HG03457 (cell line): ENCODE results near the gene ROR1.

Experiments
- ATAC-seq: cut with Tn5 transposase; IDR thresholded peaks from one replicate; pipeline ENCODE4 v1.9.1; 2021; ENCODE audit warnings: moderate number of reproducible peaks; ENCODE audit not compliant: unreplicated experiment

Gene ROR1

DNA sequence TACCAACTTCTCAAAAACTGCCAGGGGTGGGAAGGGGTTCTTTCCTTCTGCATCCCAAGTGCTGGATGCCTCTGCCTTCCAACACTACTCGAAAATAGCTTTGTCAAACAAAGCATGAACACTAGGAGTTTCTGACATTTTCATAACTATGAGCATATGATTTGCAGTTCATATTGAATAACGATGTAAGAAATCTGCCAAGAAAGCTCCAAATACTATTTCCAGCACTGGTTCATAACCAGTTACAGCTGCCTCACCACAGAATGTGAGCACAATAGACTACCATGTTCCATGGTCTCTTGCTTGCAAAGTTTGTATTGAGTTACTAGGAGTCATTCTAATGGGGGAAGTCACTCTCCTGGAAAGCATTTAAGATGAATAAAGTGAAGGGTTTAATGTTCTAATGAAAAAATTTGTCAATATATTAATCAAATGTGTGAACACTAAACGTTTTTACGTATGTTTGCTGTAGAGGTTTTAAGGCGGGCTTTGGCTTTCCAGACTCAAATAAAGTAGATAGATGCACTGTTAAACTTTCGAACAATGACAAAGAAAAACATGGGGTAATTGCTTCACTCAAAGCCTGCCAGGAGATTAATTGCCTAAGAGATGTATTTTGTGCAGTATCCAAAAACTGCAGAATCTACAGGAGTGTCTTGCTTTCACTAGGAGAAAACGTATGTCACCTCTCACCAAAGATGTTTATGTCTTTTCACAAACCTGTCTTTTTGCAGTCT lies 351.1 kb downstream of the ROR1 start:
- no peak for ATAC-seq

DNA sequence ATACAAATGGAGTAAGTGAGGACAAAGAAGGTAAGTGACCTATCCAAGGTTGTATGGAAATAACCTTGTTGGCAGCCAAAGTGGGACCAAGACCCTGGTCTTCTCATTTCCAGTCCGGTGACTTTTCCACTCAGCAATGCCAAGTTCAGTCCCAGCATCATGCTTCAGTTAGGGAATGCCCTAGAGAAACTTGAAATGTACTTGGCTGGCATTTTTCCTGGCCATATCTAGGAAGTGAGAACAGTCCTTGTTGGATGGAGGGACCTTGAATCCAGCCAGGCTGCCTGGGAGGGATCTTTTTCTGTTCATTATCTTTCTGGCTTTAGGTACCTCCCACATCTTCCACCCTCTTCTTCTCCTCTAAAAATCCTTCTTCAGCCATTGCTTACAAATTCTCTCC lies 352.8 kb downstream of the ROR1 start:
- ATAC-seq, result no peak

DNA sequence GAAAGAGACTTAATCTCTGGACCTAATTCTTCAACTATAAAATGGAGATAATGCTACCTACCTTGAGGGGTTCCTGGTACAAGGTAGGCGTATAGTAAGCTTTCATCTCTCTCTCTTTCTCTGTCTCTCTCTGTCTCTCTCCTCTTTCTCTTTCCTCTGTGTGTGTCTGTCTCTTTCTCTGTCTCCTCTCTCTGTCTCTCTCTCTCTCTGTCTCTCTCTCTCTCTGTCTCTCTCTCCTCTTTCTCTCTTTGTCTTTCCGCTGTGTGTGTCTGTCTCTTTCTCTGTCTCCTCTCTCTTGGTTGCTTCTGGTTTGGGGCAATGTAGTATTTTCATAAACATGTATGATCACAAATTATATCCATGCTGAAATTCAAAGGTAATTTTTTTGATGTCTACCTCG lies 353.5 kb downstream of the ROR1 start:
- ATAC-seq, result no peak

DNA sequence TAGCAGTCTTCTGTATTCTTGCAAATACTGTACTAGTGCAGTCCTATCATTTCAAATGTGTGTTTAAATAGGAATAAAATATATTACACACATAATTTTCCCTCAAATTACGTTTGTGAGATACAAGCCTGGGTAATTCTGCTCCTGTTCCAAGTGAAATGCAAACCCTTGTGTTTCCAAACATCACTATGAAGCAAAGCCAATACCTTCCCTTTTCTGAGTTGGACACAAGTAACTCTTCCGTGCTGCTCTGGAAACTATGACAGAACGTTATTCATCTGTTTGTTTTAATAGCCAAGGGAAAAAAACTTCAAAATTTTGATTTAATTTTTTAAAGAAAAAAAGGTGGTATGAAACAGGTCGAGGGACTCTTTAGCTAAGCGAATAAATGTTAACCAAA lies 355.9 kb downstream of the ROR1 start:
- no peak for ATAC-seq

DNA sequence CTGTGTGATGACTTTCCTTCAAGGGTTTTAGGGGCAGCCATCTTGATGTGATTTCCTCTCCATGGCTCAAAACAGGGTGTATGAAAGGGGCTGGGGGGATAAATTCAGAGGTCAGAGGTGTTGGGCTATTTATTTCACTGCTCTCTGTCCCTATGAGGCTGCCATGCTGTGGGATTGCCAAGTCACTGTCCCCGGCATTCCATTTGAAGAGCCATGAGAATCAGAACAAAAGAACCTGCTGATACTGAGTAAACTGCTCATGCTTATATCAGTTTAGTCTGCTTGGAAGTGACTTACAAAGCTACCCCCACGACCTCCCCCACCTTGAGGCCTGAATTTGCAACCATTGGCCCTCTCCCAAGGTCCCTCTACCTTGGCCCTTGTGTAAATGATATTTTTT lies 357.3 kb downstream of the ROR1 start:
- ATAC-seq, result no peak

DNA sequence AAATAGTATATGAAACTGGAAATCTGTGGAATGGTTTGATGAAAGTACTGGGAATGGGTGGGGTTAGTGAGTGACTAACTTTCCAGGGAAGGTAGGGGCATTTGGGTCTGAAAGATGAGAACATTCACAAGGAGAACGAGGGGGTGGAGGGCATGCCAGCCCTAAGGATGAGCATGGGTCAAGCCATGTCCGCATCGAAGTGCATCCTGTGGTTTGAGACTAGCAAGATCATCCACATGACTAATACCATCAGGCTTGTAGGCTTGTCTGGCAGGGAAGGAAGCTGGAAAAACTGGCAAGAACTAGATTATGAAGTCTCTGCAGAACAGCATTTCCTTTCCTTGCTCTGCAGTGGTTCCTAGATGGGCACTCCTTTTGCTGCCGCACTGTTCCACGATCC lies 359.2 kb downstream of the ROR1 start:
- ATAC-seq, result no peak

DNA sequence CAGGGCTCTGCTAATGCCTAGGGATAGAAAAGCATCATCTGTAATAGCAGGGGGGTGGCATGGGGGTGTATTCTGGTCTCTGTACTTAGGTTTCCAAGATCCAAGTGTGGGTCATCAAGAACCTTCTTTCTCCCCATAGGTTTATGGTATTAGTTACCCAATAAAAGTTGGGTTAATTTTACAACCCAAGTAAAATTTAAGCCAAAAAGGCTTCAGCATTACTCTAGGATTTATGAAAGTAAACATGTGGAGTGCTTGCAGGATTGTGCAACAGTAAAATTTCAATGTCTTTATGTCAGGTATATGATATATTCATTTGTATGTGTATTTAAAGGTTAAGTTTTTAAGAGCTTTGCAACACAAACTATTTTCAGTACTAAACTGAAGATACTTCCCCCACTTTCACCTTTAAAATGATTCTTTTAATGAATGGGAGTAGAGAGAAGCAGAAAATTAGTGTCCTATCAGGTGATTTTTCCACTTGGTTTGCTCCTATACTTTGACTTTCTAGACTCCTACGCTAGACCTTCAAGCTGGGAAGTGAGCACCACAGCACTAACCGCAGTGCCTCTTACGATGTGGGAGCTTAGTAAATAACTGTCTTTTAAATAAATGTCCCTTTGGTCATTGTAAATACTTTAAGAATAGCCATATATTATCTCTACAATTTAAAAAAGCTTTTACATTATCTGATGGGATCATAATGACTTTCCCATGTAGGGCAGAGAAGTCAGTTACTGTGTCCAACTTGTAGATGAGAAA lies 361.8 kb downstream of the ROR1 start:
- no peak for ATAC-seq

DNA sequence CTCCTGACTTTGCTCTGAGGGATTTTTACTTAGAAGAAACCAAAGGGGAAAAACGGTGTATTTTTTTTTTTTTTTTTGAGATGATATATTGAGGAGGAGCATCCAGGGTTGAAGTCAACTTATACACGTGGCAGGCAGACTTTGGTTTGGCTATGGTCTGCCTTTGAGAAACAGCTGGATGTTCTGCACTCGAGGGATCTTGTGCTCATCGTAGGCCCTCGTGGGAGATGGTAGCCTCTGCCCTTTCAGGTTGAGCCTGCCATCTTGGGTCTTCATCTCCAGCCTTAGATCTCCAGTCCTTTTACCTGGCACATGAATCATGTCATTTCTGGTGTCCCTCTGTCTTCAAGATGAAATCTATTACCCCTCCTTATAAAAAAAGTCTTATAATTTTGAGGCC lies 362.5 kb downstream of the ROR1 start:
- ATAC-seq, result no peak

DNA sequence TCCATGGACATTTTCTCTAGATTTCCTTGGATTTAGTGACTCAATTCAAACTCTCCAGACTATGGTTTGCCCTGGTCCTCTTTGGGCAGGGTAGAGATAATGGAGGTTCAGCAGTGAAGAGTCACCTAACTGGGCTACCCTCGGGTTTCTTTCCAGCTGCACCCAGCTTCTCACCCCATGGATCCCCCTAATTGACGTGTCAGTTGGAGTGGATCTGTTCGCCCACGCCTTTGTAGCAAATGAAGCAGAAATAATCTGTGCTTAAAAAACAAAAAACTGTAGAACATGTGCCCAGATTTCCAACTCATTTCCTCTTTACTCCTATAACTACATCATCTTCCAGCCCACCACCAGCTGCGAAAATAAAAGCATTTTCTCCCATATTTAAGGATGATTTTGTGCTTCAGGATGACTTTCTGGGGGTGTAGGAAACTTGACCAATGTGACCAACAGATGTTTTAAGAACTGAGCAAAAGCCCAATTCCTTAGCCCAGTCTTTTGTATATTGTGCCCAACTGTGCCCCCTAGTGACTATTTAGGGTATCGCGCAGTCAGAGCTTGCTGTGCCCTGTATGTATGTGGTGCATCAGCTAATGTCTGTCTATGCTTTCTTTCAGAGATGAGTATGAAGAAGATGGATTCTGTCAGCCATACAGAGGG lies 363.1 kb downstream of the ROR1 start:
- ATAC-seq, result peak; percentile 53

DNA sequence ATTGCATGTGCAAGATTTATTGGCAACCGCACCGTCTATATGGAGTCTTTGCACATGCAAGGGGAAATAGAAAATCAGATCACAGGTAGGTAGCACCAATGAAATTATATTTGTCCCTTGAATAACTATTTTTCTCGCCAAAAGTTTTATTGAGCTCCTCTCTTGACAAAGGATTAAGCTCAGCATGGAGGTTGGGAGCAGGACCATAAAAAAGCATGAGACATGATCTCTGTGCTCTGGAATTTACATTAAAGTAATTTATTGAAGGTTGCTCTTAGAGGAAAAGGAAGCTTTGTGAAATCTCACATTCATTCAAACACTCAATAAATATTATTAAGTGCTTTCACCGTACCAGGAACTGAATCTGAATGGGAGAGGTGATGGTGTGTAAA lies 363.6 kb downstream of the ROR1 start:
- ATAC-seq, result no peak

DNA sequence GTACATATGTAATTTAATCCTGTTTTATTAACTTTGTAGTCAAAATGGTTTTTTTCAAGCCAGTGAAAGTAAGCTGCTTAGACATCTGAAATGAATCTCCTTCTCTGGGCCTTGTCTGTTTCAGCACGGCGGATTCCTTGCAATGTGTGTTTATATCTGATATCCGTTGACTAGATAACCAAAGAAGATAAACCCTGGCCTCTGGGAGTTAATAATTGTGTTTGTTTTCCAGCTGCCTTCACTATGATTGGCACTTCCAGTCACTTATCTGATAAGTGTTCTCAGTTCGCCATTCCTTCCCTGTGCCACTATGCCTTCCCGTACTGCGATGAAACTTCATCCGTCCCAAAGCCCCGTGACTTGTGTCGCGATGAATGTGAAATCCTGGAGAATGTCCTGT lies 366.1 kb downstream of the ROR1 start:
- ATAC-seq, result no peak

DNA sequence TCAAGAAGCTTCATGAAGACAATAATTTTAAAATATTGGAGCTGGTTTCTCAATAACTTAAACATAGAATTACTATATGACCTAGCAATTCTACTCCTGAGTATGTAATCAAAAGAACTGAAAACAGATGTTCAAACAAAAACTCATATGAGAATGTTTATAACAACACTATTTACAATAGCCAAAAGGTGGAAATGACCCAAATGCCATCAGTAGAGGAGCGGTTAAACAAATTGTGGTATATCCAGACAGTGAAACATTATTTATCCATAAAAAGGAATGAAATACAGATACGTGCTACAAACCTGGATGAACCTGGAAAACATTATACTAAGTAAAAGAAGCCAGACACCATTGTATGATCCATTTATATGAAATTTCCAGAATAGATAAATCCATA lies 366.8 kb downstream of the ROR1 start:
- no peak for ATAC-seq

DNA sequence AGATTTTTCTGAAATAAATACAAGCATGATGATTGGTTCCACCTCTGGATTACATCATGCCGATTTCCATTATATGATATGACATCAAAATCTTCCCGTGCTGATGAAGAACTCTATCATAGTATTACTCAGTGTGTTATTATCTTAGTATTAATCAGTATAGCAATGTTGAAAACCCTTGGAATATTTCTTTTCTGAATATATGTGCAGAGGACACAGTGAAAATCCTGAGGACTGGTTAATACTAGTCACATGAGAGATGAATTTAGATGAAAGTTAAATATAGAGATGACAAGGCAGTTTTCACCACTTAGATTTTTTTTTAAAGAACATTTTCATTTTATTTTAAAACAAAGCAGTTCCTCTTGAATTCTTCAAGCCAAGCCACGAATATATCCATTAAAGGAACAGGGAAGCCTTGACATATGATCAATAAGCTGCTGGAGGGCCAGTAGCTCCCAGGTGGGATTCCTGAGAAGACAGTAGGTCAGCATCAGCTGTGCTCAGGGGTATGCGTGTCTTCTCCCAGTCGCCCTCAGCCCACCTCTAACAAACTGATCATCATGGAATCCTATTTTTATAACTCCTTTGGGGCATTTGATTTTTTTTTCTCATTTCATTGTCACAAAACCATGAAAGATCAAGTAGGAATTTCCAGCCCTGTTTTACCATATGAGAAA lies 373.4 kb downstream of the ROR1 start:
- ATAC-seq, result no peak

DNA sequence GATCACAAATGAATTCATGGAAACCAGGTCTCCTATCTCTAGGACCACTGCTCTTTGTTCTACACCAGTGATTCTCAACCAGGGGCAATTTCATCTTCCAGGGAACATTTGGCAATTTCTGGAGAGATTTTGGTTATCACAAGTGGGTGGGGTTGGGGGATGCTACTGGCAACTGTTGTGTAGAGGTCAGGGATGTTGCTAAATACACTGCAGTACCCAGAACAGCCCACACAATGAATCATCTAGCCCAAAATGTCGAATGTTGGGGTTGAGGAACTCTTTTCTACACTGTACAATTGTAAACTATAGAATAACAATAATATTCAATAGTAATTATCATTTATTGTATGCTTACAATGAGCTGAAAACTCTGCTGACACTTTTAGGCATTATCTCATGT lies 373.9 kb downstream of the ROR1 start:
- no peak for ATAC-seq

DNA sequence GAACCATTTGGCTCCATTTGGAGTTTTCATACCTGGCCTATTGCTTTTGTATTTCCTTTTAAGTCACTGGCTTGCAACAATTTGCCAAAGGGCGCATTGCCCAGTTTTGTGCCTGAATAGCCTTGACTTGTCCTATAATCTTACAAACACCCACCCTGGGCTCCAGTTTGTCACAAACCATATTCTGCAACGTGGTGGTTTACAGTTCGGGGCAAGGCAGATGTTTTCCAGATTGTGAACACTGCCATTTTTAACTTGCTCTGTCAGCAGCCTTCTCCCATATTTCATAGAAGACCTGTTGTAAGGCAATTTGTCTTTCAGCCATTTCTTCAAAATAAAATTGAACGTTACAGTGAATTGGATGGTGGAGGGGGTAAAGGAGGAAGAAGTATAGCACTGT lies 376.4 kb downstream of the ROR1 start:
- no peak for ATAC-seq

DNA sequence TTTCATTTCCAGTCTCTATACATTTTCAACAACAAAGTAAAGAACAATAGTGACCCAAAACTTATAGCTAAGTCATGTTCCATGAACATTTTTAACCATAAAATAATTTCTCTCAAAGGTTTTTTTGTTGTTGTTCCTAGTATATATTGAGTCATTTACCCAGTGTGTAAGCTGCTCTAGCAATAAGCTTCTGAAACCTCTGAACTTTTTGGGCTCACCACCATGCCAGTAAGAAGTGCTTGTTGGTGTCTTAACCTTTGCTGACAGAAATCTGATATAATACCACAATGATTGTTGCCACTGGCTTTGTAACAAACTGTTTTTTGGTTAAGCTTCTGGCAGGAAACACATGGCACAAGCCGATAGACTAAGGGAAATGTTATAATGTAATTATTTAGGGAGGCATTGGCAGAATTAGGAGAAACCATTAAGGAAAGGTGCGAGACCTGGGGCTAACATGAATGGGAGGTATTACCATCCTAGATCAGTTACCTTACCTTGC lies 377.0 kb downstream of the ROR1 start:
- ATAC-seq, result no peak

DNA sequence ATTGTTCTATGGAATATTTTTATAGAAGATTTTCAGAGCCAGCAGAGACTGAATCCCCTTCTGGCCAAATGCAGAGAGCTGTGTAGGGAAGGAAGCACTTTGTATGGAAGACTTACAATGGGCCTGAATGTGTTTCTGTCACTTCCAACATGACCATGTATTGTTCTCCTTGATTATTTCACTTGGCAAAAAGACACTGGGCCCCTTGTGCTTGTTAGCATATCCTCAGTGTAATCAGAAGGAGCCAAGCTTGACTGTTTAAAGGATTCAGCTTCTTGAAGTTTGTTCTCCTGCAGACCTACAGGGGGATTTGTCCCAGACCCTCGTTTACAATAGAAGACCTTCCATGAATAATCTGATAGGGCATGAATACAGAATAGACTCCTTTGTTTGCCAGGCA lies 381.5 kb downstream of the ROR1 start:
- no peak for ATAC-seq

DNA sequence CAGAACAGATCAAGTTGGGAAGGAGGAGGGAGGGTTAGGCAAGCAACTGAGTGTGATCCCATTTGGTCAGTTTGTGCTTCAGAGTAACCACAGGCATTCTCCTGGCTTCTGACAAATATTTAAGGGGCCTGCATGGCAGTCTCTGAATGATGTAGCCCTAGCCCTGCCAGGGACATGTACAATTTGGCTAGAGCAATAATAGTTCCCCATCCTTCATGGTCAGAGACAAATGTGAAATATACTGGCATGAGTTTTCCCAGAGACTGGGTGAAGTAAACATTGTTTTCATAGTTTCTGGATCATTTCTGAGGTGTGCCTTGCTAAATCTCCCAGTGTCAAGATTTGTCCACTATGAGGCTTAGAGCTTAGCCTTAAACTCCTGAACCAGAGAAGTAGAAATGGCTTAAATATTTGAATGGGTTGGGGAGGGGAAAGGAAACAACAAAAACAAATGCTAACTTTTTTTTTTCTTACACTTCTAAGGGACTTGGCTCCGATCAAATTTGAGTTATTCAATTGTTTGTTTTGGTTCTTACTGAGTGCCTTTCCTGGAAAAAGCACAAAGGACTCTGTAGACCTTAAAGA lies 387.6 kb downstream of the ROR1 start:
- ATAC-seq, result no peak

DNA sequence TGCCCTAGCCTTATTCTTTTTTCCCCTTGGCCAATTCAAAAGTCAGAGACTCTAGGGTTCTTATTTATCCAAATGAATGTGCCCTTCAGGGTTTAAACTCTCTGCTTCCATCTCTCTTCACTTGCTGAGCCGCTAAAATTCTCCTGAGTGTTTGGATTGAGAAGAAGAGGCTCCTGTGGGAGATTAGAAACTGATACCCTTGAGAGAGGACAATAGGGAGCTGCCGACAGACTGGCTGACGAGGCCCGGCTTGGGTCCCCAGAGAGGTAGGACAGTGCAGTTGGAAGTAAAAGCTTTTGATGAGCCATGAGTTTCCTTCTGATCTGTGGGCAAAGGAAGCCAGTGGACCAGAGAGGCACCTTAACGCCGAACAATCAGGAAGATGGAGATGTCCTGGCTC lies 388.3 kb downstream of the ROR1 start:
- no peak for ATAC-seq

DNA sequence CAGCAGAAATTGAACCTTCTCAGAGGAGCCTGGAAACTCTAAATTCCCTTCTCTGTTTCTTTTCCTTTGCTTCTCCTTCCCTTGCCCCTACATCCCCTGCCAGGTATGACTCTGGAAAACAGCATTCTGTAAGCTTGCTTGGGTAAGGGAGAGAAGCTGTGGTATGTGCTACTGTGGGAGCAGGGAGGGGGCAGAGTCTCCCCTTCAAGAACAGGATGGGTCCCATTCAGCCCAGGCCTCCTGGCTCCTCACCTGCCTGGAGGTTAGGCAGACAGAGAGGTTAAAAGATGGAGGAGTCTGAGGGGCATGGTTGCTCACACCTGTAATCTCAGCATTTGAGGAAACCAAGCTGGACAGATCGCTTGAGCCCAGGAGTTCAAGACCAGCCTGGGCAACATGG lies 389.0 kb downstream of the ROR1 start:
- ATAC-seq, result no peak

DNA sequence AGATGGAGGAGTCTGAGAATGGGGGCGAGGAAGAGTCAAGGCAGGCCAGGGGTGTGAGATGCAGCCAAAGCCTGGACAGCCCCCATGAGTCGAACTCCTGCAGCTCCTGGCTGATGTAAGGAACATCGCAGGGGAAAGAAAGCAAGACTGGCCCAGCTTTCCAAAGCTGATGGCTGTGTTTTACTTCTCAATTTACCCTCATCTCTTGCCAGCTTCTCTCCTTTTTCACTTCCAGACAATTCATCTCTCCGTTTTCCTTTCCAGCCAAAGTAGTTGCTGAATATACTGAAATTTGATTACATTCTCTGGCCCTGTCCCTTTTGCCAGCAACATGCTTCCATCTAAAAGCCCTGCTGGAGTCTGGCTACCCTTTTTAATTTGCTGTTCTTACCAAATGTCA lies 389.6 kb downstream of the ROR1 start:
- no peak for ATAC-seq
